Fibroblast of the aortic adventitia (primary cell): ENCODE data around the gene CDH15. TPM values are rescaled to one million over a fixed set of nuclear protein-coding genes. Genes with fewer than 3 reads are reported as not detected.
"Not testable (repeated sequence)": the region's sequence is repeated elsewhere in the genome, so short reads cannot be mapped to it uniquely, and the experiment has no call there.

Experiments used
- DNase-seq: peaks from one replicate; pipeline ENCODE4 v3.0.0-alpha.2; 2010; ENCODE audit warnings: low read depth
- H3K4me3 ChIP-seq: 2 replicates; pipeline ENCODE4 v1.5.1; 2011; ENCODE audit warnings: low read depth, mild to moderate bottlenecking, control low read depth, low read length, moderate library complexity
- total RNA-seq: library from RNA; depleted of rRNA; stranded (reverse); fragments of >200 nt; gene quantifications from 2 replicates; pipeline ENCODE4 v1.2.3, GENCODE V29; 2012; ENCODE audit warnings: low replicate concordance
- TF ChIP-seq, protein P1 (sequence below): IDR thresholded peaks from 2 replicates; pipeline ENCODE4 v1.5.1; 2011; ENCODE audit warnings: mild to moderate bottlenecking, low read length, control low read depth, inconsistent platforms; ENCODE audit not compliant: insufficient read depth

The CDH15 gene
- total RNA-seq, 1 donor, result 0.09 TPM

DNA sequence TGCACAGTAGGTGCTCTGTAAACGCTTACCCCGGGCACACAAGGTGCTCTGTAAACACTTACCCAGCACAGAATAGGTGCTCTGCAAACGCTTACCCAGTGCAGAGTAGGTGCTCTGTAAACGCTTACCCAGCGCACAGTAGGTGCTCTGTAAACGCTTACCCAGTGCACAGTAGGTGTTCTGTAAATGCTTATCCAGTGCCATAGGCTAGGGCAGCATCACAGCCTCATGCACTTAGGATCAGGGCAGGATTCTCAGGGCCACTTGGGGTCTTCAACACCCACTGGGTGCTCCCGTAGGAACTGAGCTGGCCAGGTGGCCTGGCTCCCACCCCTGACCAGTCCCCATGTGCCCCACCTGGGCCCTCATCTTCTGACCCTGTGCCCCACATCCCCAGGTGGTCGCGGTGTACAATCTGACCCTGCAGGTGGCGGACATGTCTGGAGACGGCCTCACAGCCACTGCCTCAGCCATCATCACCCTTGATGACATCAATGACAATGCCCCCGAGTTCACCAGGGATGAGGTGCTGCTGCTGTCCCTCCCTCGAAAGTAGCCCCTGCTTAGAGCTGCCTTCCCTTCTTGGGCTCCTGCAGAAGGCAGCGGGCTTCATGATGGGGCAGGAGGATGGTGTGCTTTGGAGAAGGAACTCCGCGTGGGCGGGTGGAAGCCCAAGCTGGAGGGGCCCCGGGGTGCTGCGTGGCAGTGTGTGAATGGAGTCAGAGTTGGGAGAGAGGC is 15.7 kb downstream of the CDH15 start:
- DNase-seq, result peak; percentile 33
- TF ChIP-seq, protein P1, sequence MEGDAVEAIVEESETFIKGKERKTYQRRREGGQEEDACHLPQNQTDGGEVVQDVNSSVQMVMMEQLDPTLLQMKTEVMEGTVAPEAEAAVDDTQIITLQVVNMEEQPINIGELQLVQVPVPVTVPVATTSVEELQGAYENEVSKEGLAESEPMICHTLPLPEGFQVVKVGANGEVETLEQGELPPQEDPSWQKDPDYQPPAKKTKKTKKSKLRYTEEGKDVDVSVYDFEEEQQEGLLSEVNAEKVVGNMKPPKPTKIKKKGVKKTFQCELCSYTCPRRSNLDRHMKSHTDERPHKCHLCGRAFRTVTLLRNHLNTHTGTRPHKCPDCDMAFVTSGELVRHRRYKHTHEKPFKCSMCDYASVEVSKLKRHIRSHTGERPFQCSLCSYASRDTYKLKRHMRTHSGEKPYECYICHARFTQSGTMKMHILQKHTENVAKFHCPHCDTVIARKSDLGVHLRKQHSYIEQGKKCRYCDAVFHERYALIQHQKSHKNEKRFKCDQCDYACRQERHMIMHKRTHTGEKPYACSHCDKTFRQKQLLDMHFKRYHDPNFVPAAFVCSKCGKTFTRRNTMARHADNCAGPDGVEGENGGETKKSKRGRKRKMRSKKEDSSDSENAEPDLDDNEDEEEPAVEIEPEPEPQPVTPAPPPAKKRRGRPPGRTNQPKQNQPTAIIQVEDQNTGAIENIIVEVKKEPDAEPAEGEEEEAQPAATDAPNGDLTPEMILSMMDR, result no peak
- no peak overlapping the region for H3K4me3 ChIP-seq

DNA sequence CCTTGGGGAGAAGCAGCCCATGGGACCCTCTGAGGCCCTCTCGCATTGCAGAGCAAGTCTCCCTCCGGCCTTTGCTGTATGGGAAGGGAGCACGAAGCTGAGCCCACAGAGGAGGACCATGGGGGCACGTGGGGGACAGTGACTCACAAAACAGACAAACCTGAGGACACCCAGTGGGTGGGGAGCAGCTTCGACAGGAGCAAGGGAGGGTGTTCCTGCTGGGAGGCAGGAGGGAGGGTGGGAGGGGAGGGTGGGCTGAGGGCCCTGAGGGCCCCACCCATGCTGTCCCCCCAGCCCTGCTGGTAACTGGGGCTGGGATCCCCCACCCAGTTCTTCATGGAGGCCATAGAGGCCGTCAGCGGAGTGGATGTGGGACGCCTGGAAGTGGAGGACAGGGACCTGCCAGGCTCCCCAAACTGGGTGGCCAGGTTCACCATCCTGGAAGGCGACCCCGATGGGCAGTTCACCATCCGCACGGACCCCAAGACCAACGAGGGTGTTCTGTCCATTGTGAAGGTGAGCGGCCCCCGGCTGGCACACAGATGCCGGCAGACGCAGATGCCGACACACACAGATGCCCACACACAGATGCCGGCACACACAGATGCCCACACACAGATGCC is 16.3 kb downstream of the CDH15 start:
- DNase-seq, result peak; percentile 20
- H3K4me3 ChIP-seq, result no peak overlapping the region
- TF ChIP-seq, protein P1, result no peak

DNA sequence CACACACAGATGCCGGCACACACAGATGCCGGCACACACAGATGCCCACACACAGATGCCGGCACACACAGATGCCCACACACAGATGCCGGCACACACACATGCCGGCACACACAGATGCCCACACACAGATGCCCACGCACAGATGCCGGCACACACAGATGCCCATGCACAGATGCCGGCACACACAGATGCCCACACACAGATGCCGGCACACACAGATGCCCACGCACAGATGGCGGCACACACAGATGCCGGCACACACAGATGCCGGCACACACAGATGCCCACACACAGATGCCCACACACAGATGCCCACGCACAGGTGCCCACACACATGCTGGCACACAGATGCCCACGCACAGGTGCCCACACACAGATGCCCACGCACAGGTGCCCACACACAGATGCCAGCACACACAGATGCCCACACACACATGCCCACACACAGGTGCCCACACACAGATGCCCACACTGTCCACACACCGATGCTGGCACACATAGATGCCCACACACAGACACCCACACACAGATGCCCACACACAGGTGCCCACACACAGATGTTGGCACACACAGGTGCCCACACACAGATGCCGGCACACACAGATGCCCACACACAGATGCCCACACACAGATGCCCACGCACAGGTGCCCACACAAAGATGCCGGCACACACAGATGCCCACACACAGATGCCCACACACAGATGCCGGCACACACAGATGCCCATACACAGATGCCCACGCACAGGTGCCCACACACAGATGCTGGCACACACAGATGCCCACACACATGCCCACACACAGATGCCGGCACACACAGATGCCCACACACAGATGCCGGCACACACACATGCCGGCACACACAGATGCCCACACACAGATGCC is 17.2 kb downstream of the CDH15 start:
- not testable (repeated sequence) for H3K4me3 ChIP-seq, DNase-seq

GRCh38 chr16:89189358-89190025 is 17.9 kb downstream of the CDH15 start:
- DNase-seq, result no peak
- TF ChIP-seq, protein P1, result no peak
- no peak overlapping the region for H3K4me3 ChIP-seq

GRCh38 chr16:89190150-89190958 is 18.8 kb downstream of the CDH15 start:
- no peak overlapping the region for H3K4me3 ChIP-seq
- no peak for DNase-seq
- TF ChIP-seq, protein P1, result no peak

- TF ChIP-seq, protein P1, result no peak
- no peak overlapping the region for H3K4me3 ChIP-seq
- no peak for DNase-seq
Observed at GRCh38 chr16:89191033-89191900, 19.7 kb downstream of the CDH15 start.
